GM21447 (cell line): ENCODE results near the gene CCDC142.

Source experiments
- ATAC-seq: cut with Tn5 transposase; IDR thresholded peaks from one replicate; pipeline ENCODE4 v1.9.1; 2021; ENCODE audit not compliant: unreplicated experiment

CCDC142 gene, protein sequence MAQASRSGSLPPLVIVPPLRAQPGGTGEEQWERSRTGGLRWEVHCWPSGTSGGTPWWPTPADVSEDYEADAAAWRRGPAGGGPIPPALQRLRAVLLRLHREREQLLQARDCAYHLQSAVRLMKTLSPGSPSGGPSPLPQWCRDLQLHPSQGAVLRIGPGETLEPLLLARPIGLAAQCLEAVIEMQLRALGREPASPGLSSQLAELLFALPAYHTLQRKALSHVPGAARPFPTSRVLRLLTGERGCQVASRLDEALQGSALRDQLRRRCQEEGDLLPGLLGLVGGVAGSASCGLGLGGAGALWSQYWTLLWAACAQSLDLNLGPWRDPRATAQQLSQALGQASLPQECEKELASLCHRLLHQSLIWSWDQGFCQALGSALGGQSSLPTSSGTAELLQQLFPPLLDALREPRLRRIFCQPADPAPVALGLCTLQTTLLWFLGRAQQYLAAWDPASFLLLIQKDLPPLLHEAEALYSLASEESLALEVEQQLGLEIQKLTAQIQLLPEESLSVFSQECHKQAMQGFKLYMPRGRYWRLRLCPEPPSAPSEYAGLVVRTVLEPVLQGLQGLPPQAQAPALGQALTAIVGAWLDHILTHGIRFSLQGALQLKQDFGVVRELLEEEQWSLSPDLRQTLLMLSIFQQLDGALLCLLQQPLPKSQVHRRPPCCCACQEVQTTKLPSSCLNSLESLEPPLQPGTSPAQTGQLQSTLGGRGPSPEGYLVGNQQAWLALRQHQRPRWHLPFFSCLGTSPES

DNA sequence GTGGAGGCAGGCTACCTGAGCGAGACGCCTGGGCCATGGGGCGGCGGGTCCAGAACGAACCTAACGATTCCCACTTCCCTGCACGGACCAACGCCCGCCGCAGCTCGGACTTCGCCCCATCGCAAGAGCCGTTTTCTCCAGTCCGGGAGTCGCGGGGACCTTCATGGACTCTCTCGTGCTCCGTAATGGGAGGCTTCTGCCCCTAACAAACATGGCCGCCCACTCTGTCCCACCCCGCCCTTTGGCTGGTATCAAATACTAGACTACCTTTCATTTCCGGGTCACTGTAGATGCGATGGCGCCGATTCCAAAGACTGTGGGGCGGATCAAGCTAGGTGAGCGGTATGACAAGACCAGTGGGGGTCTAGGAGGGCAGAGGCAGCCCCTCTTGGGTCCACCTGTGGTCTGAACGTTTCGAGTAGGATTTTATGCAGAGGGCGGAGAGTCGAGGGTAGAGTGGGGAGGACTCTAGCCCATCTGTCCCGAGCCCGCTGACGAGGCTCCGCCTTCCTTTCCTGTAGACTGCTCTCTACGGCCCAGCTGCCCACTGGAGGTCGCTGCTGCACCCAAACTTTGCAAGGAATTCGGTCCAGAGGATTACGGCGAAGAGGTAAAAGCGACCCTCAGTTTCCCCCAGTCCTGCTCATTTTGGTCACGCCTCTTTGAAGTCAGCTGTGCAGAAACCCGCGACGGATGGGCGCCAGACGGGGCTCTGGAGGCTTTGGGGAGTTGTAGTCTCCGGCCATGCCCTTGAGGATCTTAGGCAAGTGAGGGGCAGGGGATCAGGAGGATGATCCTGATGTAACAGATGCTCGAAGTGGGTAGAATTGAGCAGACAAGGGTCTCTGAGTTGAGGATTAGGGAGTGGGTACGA lies at the start of gene CCDC142, which contains the start of gene TTC31:
Gene CCDC142, minus strand, starts transcription at position 198 of the 874 bp plus-strand sequence. Its CDS starts 161 bp downstream, at position 37.
Gene TTC31, plus strand, starts transcription at position 281 of the 874 bp plus-strand sequence. Its CDS starts 15 bp downstream, at position 296.
- peak; percentile 94 for ATAC-seq

DNA sequence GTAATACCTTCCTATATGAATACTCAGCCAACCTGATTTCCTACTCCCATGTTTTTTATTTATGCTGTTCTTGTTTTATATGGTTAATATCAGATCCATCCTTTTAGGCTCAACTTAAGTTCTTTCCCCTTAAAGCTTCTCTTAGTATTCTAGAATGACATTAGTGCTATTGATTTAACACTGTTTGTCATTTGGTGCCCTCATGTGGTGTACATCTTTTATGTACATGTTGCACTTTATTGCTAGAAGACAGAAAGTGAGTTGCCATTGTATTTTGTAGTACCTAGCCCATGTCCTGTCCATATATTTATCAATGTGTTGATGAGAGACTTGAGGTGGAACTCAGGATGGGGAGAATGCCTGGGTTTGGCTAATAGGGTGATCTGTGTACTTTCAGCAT lies 49.4 kb upstream of the CCDC142 start:
- ATAC-seq = no peak

DNA sequence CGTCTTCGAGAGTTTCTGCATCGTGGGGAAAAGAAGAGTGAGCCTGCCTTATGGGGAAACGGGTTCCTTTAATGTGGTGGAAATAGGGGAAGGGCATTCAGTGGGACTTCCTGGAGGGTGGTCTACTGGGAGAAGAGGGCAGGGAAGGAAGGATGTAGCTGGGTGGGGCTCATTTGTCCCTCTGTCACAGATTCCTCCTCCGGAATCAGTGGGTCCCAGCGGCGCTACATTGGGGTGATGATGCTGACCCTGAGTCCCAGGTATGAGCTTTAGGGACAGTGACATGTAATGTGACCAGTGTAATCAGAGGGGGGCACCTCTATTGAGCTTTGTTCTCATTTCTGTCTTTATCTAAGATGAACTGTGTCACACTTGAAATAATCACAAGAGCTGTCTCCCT lies 48.9 kb upstream of the CCDC142 start:
- no peak for ATAC-seq

DNA sequence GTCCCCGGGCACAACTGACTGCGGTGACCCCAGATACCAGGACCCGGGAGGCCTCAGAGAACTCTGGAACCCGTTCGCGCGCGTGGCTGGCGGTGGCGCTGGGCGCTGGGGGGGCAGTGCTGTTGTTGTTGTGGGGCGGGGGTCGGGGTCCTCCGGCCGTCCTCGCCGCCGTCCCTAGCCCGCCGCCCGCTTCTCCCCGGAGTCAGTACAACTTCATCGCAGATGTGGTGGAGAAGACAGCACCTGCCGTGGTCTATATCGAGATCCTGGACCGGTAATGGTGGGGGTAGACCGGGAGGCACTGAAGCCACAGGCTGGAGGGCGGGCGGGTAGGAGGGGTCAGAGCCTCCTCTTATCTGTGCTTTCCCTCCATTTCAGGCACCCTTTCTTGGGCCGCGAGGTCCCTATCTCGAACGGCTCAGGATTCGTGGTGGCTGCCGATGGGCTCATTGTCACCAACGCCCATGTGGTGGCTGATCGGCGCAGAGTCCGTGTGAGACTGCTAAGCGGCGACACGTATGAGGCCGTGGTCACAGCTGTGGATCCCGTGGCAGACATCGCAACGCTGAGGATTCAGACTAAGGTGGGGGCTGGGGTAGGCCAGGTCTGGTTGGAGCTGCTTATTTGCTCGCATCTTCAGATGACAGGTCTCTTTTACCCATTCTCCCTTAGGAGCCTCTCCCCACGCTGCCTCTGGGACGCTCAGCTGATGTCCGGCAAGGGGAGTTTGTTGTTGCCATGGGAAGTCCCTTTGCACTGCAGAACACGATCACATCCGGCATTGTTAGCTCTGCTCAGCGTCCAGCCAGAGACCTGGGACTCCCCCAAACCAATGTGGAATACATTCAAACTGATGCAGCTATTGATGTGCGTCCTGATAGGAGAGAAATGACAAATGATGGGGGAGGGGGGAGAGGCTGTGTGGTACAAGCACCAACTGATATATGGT lies 47.7 kb upstream of the CCDC142 start:
- peak; percentile 39 for ATAC-seq

DNA sequence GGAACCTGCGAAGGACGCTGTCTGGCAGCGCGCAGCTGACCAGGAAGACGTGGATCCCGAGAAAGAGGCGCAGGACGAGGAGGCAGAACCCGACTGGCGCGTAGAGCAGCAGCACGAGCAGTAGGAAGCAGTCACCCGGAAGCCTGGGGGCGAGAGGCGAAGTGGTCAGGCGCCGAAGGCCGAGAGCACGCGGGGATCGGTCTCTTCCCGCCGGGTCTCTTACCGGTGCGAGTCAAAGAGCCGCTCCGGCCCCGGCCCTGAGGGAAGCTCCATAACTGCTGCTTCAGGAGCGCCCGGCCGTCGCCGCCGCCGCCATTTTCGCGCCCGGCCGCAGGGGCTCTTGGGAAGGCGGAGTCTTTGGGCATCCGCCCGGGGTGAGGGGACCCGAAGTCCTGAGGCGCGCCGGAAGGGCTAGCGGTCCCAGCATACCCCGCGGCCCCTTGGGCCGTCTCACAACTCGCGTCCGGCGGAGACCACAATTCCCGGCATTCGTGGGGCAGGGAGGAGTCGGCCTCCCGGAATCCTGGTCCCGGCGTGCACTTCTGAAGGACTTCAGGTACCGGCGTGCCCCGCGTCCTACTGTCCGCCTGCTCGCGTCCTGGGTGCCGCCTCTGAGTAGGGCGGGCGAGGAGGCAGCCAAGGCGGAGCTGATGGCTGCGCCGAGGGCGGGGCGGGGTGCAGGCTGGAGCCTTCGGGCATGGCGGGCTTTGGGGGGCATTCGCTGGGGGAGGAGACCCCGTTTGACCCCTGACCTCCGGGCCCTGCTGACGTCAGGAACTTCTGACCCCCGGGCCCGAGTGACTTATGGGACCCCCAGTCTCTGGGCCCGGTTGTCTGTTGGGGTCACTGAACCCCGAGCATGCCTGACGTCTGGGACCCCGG lies 46.8 kb upstream of the CCDC142 start, which contains the start of the genes AUP1 and HTRA2:
Gene AUP1, minus strand, starts transcription at position 350 of the 882 bp plus-strand sequence. Its CDS starts 77 bp downstream, at position 273.
Gene HTRA2, plus strand, starts transcription at position 577 of the 882 bp plus-strand sequence. Its CDS starts 74 bp downstream, at position 651.
- ATAC-seq = peak; percentile 73

DNA sequence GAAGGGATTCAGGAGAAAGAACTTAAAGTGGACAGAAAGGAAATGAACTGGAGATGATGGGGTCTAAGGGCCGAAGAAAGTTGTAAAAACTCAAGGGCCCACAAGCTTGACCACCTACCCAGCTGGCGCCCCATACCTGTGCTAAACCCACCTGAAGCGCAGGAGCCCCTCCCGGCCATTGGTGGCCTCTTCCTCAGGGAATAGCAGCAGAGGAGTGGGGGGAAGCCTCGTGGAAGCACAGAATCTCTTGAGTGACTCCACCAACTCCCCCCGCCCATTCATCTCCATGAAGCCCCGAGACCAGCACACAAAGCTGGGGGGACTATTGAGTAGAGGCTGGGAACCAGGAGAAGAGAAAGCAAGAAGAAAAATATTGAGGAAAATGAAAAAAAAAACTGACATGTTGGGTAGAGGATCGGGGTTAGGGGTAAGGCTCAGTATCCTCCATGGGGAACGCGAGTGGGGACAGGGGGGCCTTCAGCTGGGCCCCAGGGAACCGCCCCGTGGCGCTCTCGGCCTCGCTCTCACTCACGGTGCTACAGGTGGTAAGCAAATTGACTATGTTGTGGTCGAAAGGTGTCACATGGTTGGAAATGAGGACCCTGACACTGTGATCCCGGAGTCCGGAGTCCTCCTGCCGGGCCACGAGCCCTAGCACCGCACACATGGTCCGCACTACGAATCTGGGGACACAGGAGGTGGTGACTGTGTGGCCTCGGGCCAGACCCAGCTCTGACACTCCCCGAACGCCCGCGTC lies 46.0 kb upstream of the CCDC142 start:
- peak; percentile 8 for ATAC-seq

DNA sequence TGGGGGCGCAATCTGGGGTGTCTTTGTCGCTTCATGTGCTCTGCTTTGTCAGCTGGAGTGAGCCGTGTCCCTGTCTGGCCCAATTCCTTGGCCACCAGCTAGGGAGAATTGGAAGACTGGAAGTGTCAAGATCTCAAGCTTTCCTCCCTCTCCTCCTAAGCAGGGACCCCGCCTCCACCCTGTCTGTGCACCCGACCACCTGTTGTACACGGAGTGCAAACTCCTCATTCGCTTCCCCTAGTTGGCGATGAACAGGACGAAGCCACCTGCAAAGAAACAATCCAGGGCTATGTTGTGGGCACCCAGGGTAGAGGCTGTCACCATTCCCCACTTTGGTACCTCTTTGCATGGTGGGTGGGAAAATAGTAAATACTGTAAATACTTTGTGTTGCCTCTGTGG lies 44.9 kb upstream of the CCDC142 start:
- no peak for ATAC-seq

DNA sequence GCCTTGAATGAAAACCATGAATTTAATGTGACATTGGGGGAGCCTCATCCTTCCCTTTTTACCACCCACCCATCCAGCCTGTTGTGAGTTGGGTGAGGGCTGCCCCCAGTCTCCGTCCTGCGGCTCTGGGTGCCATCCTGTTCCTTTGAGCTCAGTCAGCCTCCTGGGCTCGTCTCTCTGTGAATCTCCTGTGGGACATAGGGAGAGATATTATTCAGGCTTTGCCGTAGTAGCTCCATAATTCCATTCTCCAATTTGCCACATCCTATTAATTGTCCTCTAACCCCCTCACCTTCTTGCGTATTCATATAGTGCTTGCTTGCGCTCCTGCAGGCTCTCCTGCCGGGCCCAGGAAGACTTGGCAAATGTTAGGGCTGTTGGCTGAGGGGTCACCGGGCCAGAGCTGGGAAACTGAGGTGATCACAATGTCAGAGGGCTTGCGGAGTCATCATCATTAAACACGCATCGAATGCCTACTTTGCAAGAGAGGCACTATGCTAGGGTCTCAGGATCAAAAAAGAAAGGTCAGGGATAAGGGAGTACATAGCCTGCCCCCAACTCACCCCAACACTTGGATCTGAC lies 43.9 kb upstream of the CCDC142 start:
- no peak for ATAC-seq

DNA sequence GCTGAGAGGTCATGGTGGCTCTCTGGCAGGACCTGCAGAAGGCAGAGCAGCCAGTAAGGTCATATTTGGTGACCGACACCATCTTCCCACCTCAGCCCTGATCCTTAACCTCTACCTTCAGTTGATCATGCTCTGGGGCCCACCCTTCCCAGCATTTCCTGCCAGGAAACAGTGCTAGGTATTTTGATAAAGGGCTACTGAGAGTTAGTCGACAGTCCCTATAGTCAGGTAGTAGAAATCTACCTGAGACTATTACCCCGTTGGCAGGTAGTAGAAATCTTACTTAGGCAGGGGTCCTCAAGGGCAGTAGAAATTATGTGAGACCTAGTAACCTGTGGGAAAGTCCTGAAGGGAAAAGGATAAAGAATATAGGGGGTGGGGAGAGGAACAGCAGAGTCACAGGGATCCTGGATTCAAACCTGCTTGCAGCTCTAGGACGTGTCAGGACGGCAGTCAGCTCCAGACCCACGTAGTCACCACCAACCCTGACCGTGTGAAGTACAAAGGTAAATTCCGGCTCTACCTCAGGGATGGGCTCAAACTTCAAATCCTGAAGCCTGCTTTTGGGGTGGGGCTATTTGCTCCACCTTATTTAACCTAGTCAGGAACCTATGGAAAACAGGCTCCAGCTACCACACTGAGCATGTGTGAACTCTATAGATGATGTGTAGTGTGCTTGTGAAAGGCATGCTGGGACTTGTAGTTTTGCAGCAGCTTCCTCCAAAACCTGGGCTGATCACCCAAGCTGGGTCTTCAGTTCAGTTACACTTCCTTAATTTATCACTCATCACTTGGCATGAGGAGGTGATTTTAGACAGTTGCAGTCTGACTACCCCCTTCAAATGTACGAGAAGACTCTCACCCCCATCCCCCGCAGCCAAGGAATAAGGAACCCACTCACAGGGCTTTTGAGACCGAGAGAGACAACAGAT lies 43.2 kb upstream of the CCDC142 start, which contains the start of gene DQX1:
Gene DQX1, minus strand, starts transcription at position 515 of the 932 bp plus-strand sequence. Its CDS starts 502 bp downstream, at position 13.
- ATAC-seq = no peak

DNA sequence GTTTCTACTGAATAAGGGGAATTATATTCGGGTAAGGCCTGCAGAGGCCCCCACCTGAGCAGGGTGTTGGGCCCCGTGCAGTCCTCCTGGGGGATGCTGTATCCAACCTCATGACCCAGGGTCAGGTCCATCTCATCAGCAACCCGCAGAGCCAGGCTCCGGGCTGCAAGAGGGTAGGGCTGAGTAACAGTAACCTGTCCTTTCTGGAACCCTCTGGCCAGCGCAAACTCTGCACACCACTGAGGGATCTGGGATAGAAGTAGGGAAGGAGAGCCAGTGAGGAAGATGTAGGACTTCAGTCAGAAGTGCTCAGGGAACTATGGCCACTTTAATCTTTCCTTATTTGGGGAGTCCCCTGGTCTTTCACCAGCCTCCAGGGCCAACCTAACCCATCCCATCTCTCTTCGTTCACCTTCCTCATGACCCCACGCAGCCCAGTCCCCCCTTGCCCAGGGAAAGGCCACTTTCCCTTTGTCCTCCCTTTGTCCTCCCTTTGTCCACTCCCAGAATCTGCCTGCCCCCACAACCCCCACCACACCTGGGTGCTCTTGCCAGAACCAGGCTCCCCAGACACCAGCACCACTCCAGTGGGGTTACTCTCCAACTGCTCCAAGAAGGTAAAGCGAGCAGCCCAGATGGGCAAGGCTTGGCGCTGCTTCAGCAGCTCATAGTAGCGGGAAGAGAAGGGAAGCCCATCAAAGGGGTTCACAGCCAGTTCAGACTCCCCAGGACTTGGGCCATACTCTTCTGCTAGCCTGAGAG lies 42.3 kb upstream of the CCDC142 start:
- ATAC-seq = no peak

DNA sequence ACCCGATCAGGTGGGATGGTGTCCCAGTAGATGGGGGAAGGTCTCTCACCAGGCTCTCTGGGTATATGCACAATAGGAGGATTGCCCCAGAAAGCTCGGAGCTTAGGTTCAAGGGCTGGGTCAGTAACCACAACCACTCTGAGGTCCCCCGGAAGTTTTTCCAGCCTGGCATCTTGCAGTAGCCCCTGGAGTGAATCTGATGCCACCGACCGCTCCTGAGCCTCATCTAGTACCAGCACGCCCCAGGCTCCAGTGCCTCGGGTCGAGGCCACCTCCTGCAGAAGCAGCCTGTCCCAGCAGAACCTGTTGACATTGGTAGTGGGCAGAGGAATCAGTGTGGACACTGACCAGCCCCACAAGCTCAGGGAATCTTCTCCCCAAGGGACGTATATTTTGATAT lies 41.2 kb upstream of the CCDC142 start:
- ATAC-seq = no peak

DNA sequence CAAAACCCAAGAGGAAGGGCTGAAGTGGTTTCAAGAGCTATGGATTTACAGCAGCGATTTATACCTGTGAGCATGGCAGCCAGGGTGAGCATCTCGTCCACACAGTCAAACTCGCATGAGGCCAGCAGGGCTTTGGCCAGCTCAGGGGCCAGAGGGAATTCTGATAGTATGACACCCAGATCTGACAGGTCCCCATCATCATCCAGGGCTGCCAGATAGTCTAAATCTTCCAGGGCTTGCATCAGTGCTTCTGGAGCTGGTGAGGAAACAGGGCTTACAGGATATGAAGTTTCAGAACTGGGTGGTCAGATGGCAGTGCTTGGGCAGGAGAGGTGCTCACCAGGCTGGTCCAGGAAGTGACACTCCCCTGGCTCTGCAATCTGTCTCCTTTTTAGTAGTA lies 39.7 kb upstream of the CCDC142 start:
- no peak for ATAC-seq

DNA sequence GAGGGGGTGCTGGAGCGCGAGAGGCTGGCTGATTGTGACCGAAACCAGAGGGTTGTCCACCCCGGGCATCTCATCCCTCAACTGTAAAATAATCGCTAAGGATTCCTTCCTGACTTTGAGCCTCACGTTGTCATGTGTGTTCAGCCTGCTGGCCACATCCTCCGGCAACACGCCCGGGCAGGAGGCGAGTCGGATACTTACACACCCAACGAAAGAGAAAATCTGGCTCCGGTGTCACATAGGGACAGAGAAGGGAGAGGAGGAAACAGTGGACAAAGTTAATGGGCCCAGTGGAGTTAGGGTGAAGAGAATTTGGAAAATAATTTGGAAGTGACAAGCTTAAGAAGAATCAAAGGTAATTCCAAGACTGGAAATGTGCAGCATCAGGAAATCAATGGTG lies 33.9 kb upstream of the CCDC142 start:
- ATAC-seq = no peak

DNA sequence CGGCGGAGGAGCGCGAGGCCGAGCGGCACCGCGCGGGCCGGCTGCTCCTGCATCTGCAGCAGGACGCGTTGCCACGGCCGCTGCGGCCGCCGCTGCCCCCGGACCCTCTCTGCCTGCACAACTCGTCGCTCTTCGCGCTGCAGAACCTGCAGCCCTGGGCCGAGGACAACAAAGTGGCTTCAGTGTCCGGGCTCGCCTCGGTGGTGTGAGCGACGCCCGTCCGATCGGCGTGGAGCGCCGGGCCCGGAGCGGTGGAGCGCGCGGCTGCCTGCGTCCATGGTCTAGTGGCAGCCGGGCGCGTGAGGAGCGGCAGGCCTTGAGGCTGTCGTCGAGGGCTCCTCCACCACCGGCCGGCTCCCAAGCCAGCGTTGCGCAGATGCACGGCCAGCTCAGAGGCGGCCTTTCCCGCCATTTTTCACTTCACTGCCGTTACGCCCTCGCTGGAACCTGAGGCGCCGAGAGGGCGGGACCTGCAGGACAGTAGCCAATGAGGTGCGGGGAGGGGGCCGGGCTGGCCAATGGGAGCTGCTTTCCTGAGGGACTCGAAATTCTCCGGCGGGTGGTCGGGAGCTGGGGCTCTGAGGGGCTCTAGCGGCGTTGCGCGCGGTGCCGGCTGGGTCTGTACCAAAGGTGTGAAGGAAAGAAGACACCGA lies 33.3 kb upstream of the CCDC142 start:
- ATAC-seq = no peak

DNA sequence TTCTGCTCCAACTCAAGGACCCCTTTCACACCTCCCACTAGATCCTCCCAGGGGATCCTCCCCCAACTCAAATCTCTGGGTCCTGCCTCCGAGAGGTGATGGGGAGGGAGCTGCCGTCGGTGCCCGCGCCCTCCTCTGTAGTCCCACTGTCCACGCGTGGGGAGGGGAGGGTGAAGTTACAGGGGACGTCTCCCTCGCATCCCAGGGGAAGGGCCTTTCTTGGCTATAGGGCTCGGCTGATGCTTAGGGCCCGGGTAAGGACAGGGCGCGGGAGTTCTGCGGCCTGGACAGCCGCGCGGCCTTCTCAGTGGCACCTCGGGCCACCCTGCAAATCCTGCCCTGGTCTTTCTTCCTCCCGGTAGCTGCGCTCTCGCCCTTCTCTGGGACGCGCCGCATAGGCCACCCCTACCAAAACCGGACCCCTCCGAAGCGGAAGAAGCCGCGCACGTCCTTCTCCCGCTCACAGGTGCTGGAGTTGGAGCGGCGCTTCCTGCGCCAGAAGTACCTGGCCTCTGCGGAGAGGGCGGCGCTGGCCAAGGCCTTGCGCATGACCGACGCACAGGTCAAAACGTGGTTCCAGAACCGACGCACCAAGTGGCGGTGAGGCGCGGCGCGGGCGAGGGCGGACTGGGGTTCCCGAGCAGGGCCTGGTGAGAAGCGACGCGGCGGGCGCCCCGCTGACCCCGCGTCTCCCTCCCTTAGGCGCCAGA lies 32.6 kb upstream of the CCDC142 start:
- ATAC-seq = no peak
